Mammary epithelial cell (primary cell): ENCODE measurements around the gene LIME1.

Source experiments
- CTCF ChIP-seq, 2 donors: IDR thresholded peaks in 1 of 2; conservative IDR thresholded peaks in 1 of 2; 2 replicates each; pipeline ENCODE4 v1.5.1; 2011 to 2012; ENCODE audit warnings: inconsistent platforms in 2 of 2, low read length in 2 of 2, mild to moderate bottlenecking in 2 of 2, control low read depth in 1 of 2, low read depth in 1 of 2; ENCODE audit not compliant: insufficient read depth in 1 of 2; ENCODE audit errors: extremely low read depth in 1 of 2
- EZH2 ChIP-seq: IDR thresholded peaks from 2 replicates; pipeline ENCODE4 v1.6.1; 2012; ENCODE audit warnings: low read length, inconsistent platforms, borderline replicate concordance

DNA sequence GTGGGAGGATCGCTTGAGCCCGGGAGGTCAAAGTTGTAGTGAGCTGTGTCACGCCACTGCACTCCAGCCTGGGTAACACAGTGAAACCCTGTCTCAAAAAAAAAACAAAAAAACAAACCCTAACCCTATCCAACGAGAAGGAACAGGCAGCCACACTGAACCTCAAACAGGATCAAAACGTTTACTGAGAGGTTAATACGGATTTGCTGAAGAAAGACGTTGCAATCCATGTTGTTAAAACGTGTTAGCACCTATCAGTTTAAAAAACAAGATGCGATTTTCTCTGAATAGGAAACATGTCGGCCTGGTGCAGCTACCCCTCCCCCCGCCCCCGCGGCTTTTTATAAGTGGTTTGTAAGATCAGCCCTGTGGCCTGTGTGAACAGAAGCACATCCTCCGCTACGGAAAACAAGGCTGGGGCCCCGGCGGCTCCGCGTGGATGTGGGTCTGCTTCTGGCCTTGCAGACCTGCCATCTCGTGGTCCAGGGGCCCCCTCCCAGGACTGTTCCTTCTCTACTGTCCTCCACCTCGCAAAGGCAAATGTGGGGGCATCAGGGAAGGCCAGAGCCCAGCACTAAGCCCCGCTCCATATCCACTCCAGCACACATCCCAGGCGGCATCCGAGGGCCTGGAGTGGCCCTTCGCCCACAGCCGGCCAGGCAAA, 14.5 kb downstream of the LIME1 start:
- no peak for TF ChIP-seq CTCF (conservative IDR thresholded peaks at IDR 0.05 in 1 of 2, IDR thresholded peaks at IDR 0.05 in 1 of 2; ENCODE audit: extremely low read depth in 1 of 2, insufficient read depth in 1 of 2, low read depth in 1 of 2, low read length in 2 of 2)
- TF ChIP-seq EZH2, result no peak
